Immature natural killer cell (primary cell): ENCODE data around the gene PCK1. TPM values are rescaled to one million over a fixed set of nuclear protein-coding genes. Genes with fewer than 3 reads are reported as not detected.
A peak's percentile ranks its signal among the peaks of the same experiment; 100 is the strongest.

Experiments used
- DNase-seq, 3 donors: peaks; one replicate each; pipeline ENCODE4 v3.0.0; 2022; ENCODE audit warnings: mixed read lengths in 1 of 3
- H3K27ac Mint-ChIP-seq, 6 donors: one replicate each; pipeline ENCODE4 v1.8.0; 2020; ENCODE audit warnings: mixed read lengths in 6 of 6, mild to moderate bottlenecking in 5 of 6, inconsistent platforms in 4 of 6, moderate library complexity in 3 of 6
- H3K27me3 Mint-ChIP-seq, 3 donors: one replicate each; pipeline ENCODE4 v1.8.0; 2020 to 2021; ENCODE audit warnings: low read depth in 3 of 3, mild to moderate bottlenecking in 3 of 3, mixed read lengths in 3 of 3, moderate library complexity in 3 of 3, inconsistent platforms in 1 of 3
- H3K36me3 Mint-ChIP-seq, 3 donors: one replicate each; pipeline ENCODE4 v1.8.0; 2020; ENCODE audit warnings: mixed read lengths in 3 of 3, inconsistent platforms in 2 of 3, mild to moderate bottlenecking in 2 of 3
- H3K4me1 Mint-ChIP-seq, 2 donors: one replicate each; pipeline ENCODE4 v1.8.0; 2020; ENCODE audit warnings: inconsistent platforms in 2 of 2, mild to moderate bottlenecking in 2 of 2, mixed read lengths in 2 of 2, moderate library complexity in 1 of 2
- H3K4me3 Mint-ChIP-seq, 5 donors: one replicate each; pipeline ENCODE4 v1.8.0; 2020; ENCODE audit warnings: mild to moderate bottlenecking in 5 of 5, mixed read lengths in 5 of 5, inconsistent platforms in 3 of 5, moderate library complexity in 3 of 5
- H3K9me3 Mint-ChIP-seq, 6 donors: one replicate each; pipeline ENCODE4 v1.8.0; 2020; ENCODE audit warnings: mild to moderate bottlenecking in 6 of 6, mixed read lengths in 6 of 6, inconsistent platforms in 4 of 6, moderate library complexity in 3 of 6
- polyA plus RNA-seq, 3 donors: library from polyadenylated mRNA; unstranded; fragments of 300-500 nt; fragmentation: Illumina TruSeq; gene quantifications; one replicate each; pipeline ENCODE4 v1.2.3, GENCODE V29; 2021

Gene PCK1
- polyA plus RNA-seq, 3 donors from 2014 or later, result not detected

DNA sequence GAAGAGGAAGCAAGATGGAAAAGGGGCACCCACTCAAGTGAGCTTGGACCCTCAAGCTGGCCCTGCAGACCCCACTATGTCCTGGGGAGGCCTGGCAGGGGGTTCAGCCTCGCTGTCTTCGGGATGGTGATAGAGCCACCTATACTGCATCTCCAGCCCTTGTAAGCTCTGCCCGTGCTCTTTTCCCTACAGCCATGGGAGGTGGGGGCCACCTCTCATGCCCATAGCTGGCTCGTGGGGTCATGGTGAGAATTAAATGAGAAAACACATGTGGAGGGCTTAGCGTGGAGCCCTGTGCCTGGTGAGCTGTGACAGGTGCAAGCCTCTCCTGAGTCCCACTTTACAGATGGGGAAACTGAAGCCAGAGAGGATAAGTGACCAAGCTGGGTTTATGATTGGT is 27.7 kb downstream of the PCK1 start:
- Mint-ChIP-seq H3K4me3 (no peak overlapping the region), H3K27ac (no peak overlapping the region), H3K36me3 (no peaks in the 10 kb centered on the region), H3K27me3 (peaks cover 3 to 8% (median 5%) of the 10 kb centered on the region in 3 donors), H3K4me1 (no peaks in the 10 kb centered on the region), H3K9me3 (peaks cover 0 to 3% (median 0%) of the 10 kb centered on the region in 6 donors)
- no peak for DNase-seq

GRCh38 chr20:57589123-57589727 is 28.3 kb downstream of the PCK1 start:
- Mint-ChIP-seq H3K36me3 (no peaks in the 10 kb centered on the region), H3K27ac (no peak overlapping the region), H3K27me3 (peaks cover 2 to 10% (median 3%) of the 10 kb centered on the region in 3 donors)

DNA sequence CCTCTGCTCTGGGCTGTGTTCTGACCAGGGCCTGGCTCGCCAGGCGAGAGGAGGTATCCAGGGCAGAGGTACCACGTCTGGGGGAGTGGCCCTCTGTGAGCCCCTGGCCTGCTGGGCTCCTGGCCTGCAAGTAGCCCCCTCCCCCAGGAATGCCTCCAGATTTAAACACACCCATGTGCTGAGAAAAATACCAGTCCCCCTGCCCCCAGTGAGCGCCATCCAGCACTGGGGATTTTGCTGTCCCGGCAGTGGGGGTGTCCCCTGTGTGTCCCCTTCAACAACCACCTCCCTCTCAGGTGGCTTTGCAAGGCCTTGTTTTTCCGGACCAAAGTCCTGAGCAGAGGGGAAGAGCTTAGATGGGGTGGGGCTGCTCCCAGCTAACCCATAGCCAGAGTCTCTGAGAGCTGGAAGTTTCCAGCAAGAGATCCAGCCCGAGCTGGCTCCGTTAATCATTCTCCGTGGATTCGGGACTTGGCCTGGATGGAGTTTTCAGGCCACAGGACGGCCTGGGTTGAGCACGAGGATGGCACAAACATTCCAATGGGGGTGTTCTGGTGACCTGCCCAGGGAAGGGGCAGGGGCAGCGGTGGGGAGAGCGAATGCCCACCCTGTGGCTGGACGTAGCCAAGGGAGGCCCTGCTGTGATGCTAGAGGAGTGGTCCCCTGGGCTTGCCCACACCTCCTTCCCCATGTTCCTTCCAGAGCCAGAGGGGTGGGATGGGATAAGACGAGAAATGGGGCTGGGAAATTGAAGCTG is 29.0 kb downstream of the PCK1 start:
- Mint-ChIP-seq H3K27ac (no peak overlapping the region), H3K4me1 (peaks cover 0 to 4% of the 10 kb centered on the region in 2 donors), H3K9me3 (peaks cover 0 to 3% (median 0%) of the 10 kb centered on the region in 6 donors), H3K4me3 (no peak overlapping the region), H3K36me3 (no peaks in the 10 kb centered on the region), H3K27me3 (peaks cover 0 to 6% (median 3%) of the 10 kb centered on the region in 3 donors)
- DNase-seq, result no peak

More at GRCh38 chr20:57589123-57589727, 28.3 kb downstream of the PCK1 start:
- DNase-seq, result no peak
- Mint-ChIP-seq H3K9me3 (peaks cover 0 to 3% (median 0%) of the 10 kb centered on the region in 6 donors), H3K4me1 (peaks cover 0 to under 1% of the 10 kb centered on the region in 2 donors), H3K4me3 (no peak overlapping the region)

DNA sequence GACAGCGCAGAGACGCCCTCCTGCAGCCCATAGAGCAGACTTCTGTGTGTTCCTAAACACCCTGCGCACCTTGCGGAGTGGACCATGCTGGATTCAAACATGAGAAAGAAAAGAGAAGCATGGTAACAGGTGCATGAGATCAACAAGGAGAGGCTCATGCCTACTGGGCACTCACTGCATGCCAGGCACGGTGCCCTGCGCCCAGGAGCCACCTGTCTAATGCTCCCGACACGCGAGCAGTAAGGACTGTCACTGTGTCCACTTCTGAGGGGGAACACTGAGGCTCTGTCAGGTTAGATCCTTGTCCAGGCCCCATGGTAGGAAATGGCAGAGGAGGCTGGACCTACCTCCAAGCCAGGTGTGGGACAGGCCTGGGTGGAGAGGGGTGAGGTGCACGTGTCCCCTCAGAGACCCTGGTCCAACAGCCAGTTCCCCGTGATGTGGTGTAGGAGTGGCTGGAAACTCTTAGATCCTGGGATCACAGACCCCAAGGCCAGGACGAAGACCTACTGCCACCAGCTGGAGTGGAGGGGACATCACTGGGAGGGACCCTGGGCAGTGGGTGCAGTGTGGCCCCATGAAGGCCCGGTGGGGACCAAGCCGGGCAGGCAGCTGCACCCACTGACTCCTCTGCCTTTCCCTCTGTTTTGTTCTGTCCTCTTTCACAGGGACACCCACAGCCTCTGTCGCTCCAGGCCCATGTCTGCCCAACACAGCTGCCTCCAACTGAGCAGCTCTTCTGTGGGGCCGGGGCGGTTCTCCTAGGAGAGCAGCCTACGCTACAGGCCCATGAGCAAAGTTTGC is 29.8 kb downstream of the PCK1 start:
- Mint-ChIP-seq H3K27ac (peak overlapping the region in 1 of 6 donors; percentile 47), H3K4me3 (no peak overlapping the region), H3K36me3 (no peaks in the 10 kb centered on the region), H3K27me3 (peaks cover 0 to 3% (median 3%) of the 10 kb centered on the region in 3 donors), H3K9me3 (peaks cover 0 to 3% (median 0%) of the 10 kb centered on the region in 6 donors), H3K4me1 (peaks cover 0 to 4% of the 10 kb centered on the region in 2 donors)
- no peak for DNase-seq

- H3K27ac Mint-ChIP-seq, result peak overlapping the region in 1 of 6 donors; percentile 47
- no peak for DNase-seq
- H3K4me3 Mint-ChIP-seq, result no peak overlapping the region
- peaks cover 0 to 5% (median 3%) of the 10 kb centered on the region in 3 donors for H3K27me3 Mint-ChIP-seq
- peaks cover 0 to 4% of the 10 kb centered on the region in 2 donors for H3K4me1 Mint-ChIP-seq
- peaks cover 0 to 3% (median 0%) of the 10 kb centered on the region in 6 donors for H3K9me3 Mint-ChIP-seq
- H3K36me3 Mint-ChIP-seq, result no peaks in the 10 kb centered on the region
Measured at GRCh38 chr20:57591289-57592229, 30.6 kb downstream of the PCK1 start.

DNA sequence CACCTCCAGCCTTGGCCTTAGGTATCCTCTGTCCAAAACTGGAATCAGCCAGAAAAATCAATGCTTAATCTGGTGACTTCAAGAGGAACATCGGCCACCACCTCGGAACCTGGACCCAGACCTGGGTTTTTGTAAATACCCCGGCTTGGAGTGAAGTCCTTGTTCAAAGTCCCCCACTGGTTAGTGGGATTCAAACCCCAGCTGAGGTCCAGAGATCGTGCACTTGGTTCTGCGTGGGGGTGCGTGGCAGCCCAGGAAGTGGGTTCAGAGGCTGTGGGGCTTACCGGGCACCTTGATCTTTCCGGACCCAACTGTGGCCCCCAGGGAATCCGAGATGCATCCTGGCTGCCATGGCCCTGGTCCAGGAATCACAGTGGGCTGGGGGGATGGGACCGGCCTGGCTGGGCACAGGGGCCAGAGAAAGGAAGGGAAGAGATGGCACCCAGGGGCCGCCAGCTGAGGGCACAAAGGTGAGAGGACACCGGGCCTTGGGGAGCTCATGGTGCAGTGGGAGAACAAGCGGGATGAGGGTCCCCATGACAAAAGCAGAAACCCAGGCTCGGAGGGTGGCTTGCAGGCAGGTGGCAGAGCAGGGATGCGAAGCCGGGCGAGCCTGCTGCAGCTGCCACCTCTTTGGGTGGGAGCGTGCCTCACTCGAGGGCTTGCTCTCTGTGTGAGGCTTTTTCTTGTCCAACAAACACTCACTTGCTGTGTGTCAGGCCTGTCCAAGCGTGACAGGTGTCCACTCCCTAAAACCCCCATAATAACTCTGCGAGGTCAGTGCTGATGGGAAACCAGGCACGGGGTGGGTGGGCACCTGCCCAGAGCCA is 31.6 kb downstream of the PCK1 start:
- H3K36me3 Mint-ChIP-seq, result no peaks in the 10 kb centered on the region
- peaks cover 0 to 5% (median 3%) of the 10 kb centered on the region in 3 donors for H3K27me3 Mint-ChIP-seq
- H3K4me3 Mint-ChIP-seq, result no peak overlapping the region
- no peak for DNase-seq
- peaks cover 0 to 3% (median 0%) of the 10 kb centered on the region in 6 donors for H3K9me3 Mint-ChIP-seq
- peaks cover 1 to 8% of the 10 kb centered on the region in 2 donors for H3K4me1 Mint-ChIP-seq
- H3K27ac Mint-ChIP-seq, result no peak overlapping the region

DNA sequence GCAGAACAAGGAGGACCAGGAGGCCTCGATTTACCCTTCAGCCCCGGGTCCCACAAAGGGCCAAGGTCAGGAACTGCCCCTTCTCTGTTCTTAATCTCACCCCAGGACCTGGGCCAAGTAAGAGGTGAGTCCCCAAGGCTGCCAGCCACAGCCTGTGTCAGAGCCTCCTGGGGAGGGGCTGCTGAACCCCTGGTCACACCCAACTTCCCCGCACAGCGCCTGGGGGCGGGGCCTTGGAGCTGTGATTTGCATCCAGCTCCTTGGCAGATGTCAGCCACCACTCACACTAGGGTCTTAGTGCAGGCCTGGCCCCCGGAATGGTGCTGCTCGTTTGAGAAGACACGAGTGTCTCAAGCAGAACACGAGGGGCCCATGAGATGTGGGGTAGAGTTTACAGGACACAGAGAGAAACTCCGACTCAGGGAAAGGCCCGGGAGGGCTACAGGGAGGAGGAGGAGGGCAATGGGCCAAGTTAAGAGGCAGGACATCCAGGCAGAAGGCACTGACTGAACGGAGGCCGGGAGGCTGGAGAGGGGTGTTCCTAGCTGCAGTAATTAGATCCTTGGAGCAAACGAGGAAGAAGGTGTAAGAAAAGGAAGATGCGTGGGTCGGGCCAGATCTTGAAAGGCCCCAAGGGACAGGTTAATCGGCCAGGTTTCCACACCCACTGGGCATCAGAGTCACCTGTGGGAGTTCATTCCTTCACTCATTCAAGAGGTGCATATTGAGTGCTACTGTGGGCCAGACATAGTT is 32.4 kb downstream of the PCK1 start:
- peaks cover 0 to 5% (median 3%) of the 10 kb centered on the region in 3 donors for H3K27me3 Mint-ChIP-seq
- no peak for DNase-seq
- peak overlapping the region in 1 of 6 donors; percentile 34 for H3K27ac Mint-ChIP-seq
- H3K4me3 Mint-ChIP-seq, result no peak overlapping the region
- peaks cover 3 to 10% of the 10 kb centered on the region in 2 donors for H3K4me1 Mint-ChIP-seq
- no peaks in the 10 kb centered on the region for H3K9me3 Mint-ChIP-seq
- H3K36me3 Mint-ChIP-seq, result no peaks in the 10 kb centered on the region

DNA sequence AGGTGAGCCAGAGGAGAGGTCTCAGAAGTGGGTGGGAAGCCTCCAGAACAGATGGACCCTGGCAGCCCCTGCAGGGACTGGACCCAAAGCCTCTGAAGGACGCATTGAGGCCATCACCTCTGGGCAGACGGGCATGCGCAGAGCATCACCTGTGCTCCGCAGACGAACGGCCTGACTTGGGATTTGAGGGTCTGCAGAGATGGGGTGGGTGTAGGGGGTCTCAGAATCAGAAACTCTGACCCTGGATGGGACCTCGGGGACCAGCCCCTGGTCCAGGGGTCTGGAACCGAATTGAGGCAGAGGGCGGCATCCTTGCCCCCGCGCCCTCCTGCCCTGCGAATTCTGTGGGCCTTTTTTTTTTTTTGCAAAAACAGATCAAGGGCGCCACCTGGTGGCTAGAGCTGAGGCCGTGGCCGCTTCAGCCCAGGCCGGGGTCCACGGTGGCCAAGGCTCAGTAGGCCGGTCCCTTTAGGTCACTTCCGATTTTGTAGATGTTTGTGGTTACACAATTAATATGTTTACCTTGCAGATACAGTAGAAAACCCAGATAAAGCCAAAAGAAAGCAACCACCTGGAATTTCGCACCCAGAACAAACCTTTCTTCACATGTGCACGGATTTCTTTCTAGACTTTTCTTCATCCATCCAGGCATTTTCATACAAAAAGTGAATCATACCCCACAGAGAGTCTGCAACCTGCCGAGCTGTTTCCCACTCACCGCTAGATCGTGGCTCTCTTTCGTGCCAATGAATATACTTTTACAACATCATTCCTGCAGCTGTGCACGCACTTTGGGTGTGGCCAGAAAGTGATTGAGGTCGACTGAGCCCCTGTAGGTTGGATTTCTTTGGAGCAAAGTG is 33.4 kb downstream of the PCK1 start:
- Mint-ChIP-seq H3K4me1 (peaks cover 3 to 10% of the 10 kb centered on the region in 2 donors), H3K27ac (peak overlapping the region in 2 of 6 donors; percentile 57 to 59), H3K4me3 (peak overlapping the region in 1 of 5 donors; percentile 38), H3K27me3 (peaks cover 0 to 5% (median 3%) of the 10 kb centered on the region in 3 donors), H3K9me3 (no peaks in the 10 kb centered on the region), H3K36me3 (no peaks in the 10 kb centered on the region)
- DNase-seq, result peak; percentile 45 to 52 (median 46)

DNA sequence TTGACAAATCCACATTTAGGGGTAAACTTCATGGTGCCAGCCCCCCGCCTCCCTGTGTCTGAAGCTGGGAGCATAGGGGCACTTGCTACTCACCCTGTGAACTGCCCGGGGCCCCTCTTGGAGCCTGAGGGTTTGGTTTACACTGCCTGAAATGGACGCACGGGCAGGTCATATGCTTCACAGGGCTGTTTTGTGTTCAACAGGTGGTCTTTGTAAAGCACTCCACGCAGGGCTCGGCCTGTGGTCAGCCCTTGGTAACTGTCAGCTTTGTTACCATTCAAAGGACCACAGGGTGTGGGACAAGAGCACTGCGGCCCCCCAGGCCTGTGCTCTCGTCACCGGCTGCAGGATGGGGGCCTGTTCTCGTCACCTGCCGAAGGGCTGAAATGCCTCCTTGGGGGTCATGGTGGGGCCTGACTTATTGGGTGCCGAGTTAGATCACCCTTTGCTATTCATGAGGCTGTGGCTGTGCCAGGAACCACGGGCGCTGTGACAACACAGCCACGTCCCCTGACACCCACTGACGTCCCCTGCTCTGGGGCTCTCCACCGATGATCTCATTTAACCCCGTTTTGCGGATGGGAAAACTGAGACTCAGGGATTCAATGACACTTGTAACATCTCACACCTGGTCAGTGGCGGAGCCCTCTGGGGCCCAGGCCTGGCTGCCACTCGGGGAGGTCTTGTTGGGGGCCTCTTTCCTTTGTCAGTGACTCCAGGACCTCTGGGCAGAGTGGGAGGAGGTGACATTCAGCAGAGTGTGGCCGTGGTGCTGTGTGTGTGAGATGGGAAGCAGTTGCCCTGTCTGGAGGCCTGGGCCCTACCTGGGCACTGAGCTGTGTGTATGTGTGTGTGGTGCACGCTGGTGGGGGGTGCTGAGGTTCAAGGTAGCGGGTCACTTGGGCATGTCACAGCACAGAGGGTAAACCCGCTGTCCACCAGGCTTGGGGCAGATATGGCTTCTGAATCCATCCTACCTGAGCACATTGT is 34.4 kb downstream of the PCK1 start:
- Mint-ChIP-seq H3K36me3 (no peaks in the 10 kb centered on the region), H3K4me1 (peaks cover 3 to 10% of the 10 kb centered on the region in 2 donors), H3K27me3 (peaks cover 0 to 5% (median 3%) of the 10 kb centered on the region in 3 donors), H3K9me3 (no peaks in the 10 kb centered on the region), H3K4me3 (no peak overlapping the region), H3K27ac (no peak overlapping the region)
- DNase-seq, result no peak

- Mint-ChIP-seq H3K27ac (no peak overlapping the region), H3K4me1 (peaks cover 3 to 10% of the 10 kb centered on the region in 2 donors), H3K27me3 (peaks cover 0 to 4% (median 3%) of the 10 kb centered on the region in 3 donors), H3K36me3 (no peaks in the 10 kb centered on the region), H3K9me3 (no peaks in the 10 kb centered on the region), H3K4me3 (no peak overlapping the region)
- DNase-seq, result no peak
Measured at GRCh38 chr20:57596358-57596757, 35.4 kb downstream of the PCK1 start.
